Upper lobe of right lung (tissue), 1 donor: ENCODE measurements around the gene ALK. TPM values are rescaled to one million over a fixed set of nuclear protein-coding genes. Genes with fewer than 3 reads are reported as not detected.

Experiments
- ATAC-seq: fragments of 200-7000 bp; cut with Tn5 transposase; one replicate; pipeline ENCODE4 v1.9.1; 2020; ENCODE audit warnings: mild to moderate bottlenecking, moderate library complexity
- DNase-seq: peaks from one replicate; pipeline ENCODE4 v3.0.0-alpha.2; 2020
- H3K27ac ChIP-seq: fragments of 200-600 bp; one replicate; pipeline ENCODE4 v1.8.0; 2022
- H3K27me3 ChIP-seq: fragments of 200-600 bp; one replicate; pipeline ENCODE4 v1.8.0; 2022; ENCODE audit warnings: mild to moderate bottlenecking
- H3K36me3 ChIP-seq: fragments of 200-600 bp; one replicate; pipeline ENCODE4 v1.8.0; 2022
- H3K4me1 ChIP-seq: fragments of 200-600 bp; one replicate; pipeline ENCODE4 v1.8.0; 2022
- H3K4me3 ChIP-seq: fragments of 200-600 bp; one replicate; pipeline ENCODE4 v1.8.0; 2022; ENCODE audit warnings: mild to moderate bottlenecking
- H3K9me3 ChIP-seq: fragments of 200-600 bp; one replicate; pipeline ENCODE4 v1.8.0; 2022
- CTCF ChIP-seq: fragments of 200-600 bp; IDR thresholded peaks from one replicate; pipeline ENCODE4 v1.8.0; 2022; ENCODE audit warnings: antibody characterized with exemption
- intact Hi-C: fragments of 100-400 bp; cut with DNase I; formaldehyde crosslinking; loops from one replicate; pipeline ENCODE4 v1.11.0; 2022
- total RNA-seq: library from RNA; stranded (reverse); fragmentation: NEBNext Ultra II Directional; extraction: Animal tissue kit (Norgen Biotek cat#: 25700); gene quantifications from one replicate; pipeline ENCODE4 v1.2.1, GENCODE V29; 2021
- donor health status: DM: no; HTN: yes; CAD: no; lungs with severe emphysema.

The ALK gene
- total RNA-seq, 1 donor from 2014 or later, result not detected

GRCh38 chr2:29844713-29845326 is 76.6 kb downstream of the ALK start:
- DNase-seq (no peak), ATAC-seq (no peak)
- H3K4me3 ChIP-seq, result no peak overlapping the region
- no peaks in the 10 kb centered on the region for H3K4me1 ChIP-seq
- TF ChIP-seq CTCF, result no peak
- H3K9me3 ChIP-seq, result no peaks in the 10 kb centered on the region
- H3K27ac ChIP-seq, result no peak overlapping the region
- no peaks in the 10 kb centered on the region for H3K27me3 ChIP-seq
- H3K36me3 ChIP-seq, result no peaks in the 10 kb centered on the region
- intact Hi-C loops, result no loop called here

GRCh38 chr2:29841386-29842004 is 79.9 kb downstream of the ALK start:
- peaks cover 4% of the 10 kb centered on the region for H3K9me3 ChIP-seq
- ATAC-seq (peak; percentile 80), DNase-seq (no peak)
- peak; percentile 87 for TF ChIP-seq CTCF
- no peak overlapping the region for H3K27ac ChIP-seq
- no peaks in the 10 kb centered on the region for H3K27me3 ChIP-seq
- H3K4me3 ChIP-seq, result no peak overlapping the region
- intact Hi-C loops, result no loop called here
- H3K4me1 ChIP-seq, result no peaks in the 10 kb centered on the region
- no peaks in the 10 kb centered on the region for H3K36me3 ChIP-seq

- H3K4me1 ChIP-seq, result no peaks in the 10 kb centered on the region
- intact Hi-C loops, result no loop called here
- DNase-seq (no peak), ATAC-seq (no peak)
- H3K27ac ChIP-seq, result no peak overlapping the region
- H3K27me3 ChIP-seq, result no peaks in the 10 kb centered on the region
- H3K9me3 ChIP-seq, result peaks cover 4% of the 10 kb centered on the region
- no peaks in the 10 kb centered on the region for H3K36me3 ChIP-seq
- no peak for TF ChIP-seq CTCF
- no peak overlapping the region for H3K4me3 ChIP-seq
These were observed 82.1 kb downstream of the ALK start for GRCh38 chr2:29839306-29839705.

GRCh38 chr2:29837925-29838324 is 83.5 kb downstream of the ALK start:
- Histone ChIP-seq H3K36me3 (no peaks in the 10 kb centered on the region), H3K9me3 (peaks cover 4% of the 10 kb centered on the region), H3K4me1 (no peaks in the 10 kb centered on the region), H3K27me3 (no peaks in the 10 kb centered on the region), H3K4me3 (no peak overlapping the region), H3K27ac (no peak overlapping the region)
- DNase-seq, result no peak
- intact Hi-C loops, result no loop called here
- no peak for ATAC-seq
- TF ChIP-seq CTCF, result no peak

- H3K36me3 ChIP-seq, result no peaks in the 10 kb centered on the region
- H3K27ac ChIP-seq, result no peak overlapping the region
- no peak overlapping the region for H3K4me3 ChIP-seq
- H3K9me3 ChIP-seq, result peaks cover 4% of the 10 kb centered on the region
- no peaks in the 10 kb centered on the region for H3K27me3 ChIP-seq
- no peak for DNase-seq
- ATAC-seq, result no peak
- intact Hi-C loops, result no loop called here
- no peak for TF ChIP-seq CTCF
- no peaks in the 10 kb centered on the region for H3K4me1 ChIP-seq
These were observed 86.8 kb downstream of the ALK start for GRCh38 chr2:29834624-29835023.
